Right hindlimb (tissue), 1 donor: ENCODE data around the gene RAPGEF5.

ENCODE experiments used
- DNase-seq: peaks from one replicate; pipeline ENCODE4 v3.0.0-alpha.2; 2018

RAPGEF5 gene, protein sequence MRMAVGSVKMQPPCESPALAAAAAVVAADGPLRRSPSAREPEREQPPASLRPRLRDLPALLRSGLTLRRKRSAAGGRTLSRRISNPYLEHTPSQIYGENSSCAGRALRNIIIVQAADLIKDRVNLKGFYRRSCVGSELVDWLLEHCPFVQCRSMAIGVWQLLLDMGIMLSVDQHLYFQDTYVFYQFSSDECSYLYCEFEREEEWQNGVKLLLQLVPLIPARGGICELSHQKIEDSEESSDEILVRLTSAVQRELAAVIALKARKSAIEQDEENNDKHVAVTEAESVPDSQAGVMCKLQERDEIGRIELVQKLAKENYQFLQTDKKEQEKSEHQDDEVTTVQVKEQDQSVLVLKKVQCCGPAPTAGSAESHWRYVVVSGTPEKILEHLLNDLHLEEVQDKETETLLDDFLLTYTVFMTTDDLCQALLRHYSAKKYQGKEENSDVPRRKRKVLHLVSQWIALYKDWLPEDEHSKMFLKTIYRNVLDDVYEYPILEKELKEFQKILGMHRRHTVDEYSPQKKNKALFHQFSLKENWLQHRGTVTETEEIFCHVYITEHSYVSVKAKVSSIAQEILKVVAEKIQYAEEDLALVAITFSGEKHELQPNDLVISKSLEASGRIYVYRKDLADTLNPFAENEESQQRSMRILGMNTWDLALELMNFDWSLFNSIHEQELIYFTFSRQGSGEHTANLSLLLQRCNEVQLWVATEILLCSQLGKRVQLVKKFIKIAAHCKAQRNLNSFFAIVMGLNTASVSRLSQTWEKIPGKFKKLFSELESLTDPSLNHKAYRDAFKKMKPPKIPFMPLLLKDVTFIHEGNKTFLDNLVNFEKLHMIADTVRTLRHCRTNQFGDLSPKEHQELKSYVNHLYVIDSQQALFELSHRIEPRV

DNA sequence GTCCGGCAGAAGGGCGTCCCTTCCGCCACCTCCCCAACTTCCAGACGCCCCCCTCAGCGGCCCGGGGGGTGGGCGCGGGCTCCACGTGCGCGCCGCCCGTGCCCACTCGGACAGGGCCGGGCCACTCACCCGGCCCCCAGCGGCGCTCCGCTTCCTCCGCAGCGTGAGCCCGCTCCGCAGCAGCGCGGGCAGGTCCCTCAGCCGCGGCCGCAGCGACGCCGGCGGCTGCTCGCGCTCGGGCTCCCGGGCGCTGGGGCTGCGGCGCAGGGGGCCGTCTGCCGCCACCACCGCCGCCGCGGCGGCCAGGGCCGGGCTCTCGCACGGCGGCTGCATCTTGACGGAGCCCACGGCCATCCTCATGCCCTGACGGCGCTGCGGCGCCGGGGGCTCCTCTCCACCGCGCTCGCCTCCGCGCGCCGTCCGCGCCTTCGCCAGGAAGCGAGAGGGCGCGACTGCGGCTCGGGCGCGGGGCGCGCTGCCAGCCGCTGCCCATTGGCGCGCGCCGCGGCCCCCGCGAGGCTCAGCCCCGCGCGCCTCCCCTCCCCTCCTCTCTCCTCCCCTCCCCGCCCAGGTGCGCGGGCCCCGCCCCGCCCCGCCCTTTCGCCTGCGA lies at the start of gene RAPGEF5:
Gene RAPGEF5 (minus strand): TSS at position 454 of the 610 bp plus-strand sequence. CDS start 94 bp downstream, at position 360.
- DNase-seq, result peak; percentile 31

DNA sequence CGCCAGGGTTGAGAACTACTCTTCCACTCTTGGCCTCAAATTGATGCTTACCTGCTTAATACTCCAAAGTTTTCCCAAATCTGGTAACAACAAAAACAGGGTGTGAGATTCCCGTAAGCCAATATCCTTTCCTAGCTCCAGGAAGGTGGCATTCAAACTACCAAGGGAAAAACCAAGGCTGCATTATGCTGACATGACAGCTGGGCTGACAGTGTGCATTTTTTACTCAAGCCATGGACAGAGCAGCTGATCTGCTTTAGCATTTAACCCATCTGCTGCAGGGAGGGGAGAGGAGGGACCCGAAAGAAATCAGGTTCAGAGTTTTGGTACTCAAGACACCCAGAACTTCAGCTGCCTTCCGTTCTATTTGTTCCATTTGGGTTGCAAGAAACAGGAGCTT lies 49.8 kb upstream of the RAPGEF5 start:
- DNase-seq, result no peak

DNA sequence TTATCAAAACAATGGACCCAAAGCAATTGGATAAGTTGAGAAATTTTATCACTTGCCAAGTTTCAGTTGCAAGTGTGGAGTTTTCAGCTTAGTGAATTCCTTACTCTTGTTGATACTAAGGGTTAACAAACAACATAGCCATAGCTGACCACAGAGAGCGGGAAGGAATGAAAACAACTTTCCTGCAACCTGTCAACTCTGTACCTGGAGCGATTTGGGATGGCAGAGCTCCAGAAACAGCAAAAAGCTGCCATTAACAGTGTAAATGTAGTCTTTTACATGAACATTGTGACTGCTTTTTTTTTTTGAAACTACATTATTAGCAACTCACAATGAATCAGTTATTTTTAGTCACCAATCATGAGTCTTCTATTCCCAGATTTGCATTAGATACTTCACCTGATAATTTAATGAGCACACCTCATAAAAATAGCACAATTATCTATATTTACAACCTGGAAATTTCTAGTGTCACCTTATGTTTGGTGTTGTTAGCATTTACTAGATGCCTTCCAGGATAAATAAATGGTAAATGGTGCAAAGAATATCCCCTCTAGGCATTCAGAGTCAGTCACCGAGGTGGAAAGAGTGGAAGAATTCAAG lies 47.6 kb upstream of the RAPGEF5 start:
- no peak for DNase-seq

DNA sequence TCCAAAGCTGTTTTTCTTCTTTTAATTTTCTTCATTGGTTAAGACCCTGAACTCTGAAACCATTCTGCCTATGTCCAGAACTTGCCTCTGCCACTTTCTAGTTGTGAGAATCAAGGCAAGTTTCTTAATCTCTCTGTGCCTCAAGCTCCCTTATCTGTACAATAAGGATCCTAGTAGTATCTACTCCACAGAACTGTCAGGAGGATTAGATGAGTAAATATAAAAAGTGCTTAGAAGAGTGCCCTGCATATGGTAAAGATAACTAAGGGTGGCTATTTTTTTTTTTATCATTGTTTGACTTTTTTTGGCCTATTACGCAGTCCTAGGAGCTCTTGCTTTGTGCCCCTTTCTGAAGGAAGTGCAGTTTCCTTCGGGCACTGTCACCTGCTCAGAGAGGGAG lies 46.4 kb upstream of the RAPGEF5 start:
- DNase-seq, result no peak

DNA sequence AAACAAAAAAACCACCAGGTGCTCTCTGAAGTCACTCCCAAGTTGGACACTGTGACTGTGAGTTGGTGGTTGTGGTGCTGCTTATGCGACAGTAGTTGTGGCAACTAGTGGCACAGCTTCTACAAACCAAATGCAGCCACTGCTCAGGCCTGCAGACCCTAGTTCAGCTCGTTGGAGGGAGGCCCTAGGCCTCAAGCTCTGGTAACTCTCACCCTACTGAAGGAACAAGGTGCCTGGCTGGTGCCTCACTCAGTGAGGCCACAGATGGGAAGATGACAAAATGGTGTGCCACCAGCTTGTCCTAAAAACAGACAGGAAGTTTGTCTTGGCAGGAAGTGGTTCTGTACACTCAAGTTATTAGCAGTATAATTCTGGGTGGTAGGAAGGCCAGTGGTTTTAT lies 45.3 kb upstream of the RAPGEF5 start:
- DNase-seq, result no peak

DNA sequence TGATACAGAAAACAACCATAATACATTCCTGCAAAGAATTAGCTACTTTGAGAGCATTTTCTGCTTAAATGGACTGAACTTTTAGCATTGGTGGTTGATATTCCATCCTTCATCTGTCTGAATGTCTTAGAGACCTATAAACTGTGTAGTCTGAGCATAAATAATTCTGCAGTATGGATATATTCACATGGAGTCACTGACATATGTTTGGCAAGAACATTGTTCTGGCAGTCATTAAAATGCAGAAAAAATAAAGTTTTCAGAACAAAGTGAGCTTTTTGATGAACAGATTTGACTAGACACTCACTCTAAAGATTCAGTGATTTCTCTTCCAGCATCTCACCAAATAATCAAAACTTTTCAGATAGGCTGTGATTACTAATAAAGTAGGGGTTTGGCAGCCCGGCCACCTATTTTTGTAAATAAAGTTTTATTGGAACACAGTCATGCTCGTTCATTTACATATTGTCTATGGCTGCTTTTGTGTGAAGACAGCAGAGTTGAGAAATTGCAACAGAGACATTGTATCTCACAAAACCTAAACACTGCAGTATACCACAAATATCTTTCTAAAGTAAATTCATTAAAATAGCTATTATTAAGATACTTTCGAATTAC lies 44.1 kb upstream of the RAPGEF5 start:
- no peak for DNase-seq

DNA sequence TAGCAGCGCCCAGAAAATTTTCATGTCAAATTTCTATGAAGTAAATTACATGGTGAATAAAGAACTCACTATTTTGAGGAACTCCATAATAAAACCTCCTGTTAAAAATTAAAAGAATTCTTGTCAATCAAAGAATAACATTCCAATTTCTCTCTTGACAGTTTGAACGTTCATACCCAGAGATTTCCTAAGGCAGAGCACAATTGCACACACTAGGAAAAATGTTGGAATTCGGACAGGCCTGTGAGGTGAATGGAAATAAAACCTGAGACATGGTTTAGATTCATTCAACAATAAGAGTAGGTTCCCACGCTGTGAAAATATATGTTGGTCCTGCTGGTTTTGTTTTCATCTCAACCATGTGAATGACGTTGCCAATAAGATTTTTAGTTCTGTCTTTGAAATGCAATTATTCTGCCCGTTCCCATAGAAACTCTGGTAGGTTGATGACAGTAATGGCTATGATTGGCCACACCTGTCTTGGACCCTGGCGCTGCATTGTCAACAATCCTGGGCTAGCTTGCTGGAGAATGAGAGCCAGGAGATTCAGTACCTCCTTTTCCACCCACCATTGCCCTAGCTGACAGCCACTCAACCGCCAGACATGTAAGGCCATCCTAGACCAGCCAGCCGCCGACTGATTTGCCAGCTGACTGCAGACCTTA lies 43.3 kb upstream of the RAPGEF5 start:
- no peak for DNase-seq

DNA sequence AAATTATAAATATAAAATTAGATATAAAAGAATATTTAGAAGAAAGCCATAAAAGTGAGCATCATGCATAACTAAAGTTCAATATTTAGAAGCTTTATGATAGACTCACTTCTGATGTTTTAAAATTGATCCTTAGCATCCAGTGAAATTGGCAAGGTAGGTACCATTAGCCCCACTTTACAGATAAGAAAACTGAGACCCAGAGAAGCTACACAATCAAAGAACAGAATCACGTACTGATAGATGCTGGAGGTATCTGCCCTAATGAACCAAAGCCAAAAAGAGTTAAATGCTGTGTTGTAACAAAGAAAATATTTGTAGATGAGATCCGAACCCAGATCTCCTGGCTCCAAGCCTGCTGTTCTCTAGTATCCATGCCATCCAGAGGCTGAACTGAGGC lies 42.6 kb upstream of the RAPGEF5 start:
- DNase-seq, result no peak

DNA sequence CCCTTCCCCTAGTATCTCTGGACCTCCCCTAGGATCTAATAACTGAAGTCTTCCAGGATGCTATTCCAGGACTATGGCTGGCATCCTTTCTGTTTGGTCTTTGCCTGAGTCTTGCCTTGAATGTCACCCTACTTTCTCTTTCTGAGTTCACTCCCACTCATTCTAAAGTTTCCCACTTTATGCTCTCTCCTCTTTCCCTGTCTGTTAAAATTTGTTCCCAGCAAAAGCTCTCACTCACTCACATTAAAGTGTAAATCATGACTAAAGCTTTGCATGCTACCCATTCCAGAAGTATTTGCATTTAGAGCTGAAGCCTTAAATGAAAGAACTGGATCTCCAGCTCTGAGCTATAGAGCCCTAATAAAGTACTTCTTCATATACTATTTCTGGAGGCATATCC lies 42.1 kb upstream of the RAPGEF5 start:
- DNase-seq, result no peak

DNA sequence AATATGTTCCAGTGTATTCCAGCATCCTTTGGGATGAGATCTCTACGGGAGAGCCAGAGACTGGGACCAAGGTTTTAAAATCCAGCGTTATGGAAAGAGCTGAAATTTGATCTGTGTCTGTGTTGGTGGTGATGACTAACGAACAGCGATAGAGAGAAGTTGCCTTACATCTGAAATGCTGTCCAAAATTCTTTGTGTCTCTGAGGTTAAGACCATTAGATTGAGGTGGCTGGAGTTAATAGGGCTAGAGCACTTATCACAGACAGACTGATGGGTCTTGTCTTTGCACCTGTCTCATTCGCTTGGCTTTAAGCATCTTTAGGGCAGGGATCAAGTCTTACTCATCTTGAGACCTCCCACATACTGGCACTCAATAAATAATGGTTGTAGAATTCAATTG lies 41.0 kb upstream of the RAPGEF5 start:
- DNase-seq, result no peak

DNA sequence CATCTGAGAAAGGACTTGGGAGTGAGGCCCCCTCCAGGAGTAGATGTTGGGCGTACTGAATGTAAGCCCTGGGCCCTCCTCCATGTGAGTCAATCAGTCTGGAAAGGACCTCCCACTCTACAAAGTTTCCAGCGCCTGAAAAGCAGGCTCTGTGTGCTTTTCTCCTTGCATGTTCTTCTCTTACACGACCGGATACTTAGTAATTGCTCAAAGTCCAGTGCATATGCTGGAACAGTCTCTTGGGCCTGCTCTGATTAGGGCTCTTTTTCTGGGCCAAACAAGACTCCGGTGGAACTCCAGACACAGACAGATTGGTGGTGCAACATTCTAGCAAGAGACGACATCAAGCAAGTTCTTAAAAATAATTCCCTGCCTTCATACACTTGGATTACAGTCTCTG lies 38.3 kb upstream of the RAPGEF5 start:
- DNase-seq, result no peak

DNA sequence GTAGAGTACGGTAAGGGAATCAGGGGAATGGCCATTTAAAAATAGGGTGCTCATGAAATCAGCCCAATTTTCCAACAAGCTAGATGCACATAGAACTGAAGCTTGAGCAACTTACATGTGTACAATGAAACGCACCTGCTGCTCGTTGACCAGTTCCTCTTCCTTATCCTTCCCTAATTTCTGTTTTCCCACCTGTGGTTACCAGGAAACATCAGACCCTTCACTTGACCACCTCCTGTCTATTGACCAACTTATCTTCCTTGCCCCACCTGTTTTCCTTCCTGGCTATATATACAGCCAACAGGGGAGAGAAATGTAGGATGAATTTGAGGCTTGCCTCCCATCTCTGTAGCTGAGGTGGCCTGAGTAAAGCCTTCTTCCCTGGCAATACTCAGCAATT lies 37.8 kb upstream of the RAPGEF5 start:
- no peak for DNase-seq

DNA sequence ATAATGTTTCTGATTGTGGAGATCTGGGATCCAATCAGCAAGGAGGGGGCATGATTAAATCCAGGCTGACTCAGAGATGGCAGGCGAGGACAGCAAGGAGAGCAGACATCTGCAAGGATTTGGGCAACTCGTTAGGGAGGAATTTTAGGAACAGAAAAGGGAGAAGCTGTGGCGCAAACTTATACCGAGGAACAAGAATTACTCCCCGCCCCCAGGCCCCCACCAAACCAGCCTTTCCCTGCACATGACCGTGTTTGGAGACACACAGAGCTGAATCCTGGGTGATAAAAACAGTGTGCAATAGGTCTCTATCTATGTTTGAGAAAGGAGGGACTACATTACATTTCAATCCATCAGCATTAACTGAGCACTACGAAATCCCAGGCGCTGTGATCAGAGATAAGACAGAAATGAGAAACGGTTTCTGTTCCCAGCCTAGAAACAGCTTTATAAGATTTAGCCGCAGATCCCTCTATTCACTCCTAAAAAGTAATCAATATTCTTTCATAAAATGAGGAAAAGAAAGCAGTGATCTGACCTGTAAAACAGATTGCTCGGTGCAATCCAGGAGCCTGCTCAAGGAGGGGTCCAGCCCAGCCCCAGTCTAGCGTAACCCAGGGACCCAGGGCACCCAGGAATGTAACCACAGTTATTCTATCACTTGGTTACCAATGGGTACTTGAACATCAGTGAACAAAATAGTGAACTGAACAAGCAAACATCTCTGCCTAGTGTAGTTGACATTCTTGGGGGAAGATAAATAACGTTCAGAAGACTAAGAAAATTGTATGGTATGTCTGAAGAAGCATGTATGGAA lies 37.2 kb upstream of the RAPGEF5 start:
- no peak for DNase-seq

DNA sequence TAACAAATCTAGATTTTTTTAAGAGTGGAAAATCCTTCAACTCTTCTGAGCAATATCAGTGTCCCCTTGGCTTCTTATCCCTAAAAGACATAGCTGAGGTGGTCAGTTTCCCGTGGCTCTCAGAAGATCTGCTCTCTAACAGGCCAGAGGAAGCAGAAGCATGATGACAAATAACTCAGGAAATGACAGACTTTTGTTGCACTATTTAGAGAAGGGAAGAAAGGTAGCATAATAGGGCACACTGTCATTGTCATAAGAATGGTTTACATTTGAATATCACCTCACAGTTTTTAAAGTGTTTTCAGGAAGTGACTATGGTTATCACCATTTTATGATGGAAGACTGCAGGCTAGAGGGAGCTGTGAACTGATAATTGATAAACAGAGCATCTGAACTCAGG lies 33.6 kb upstream of the RAPGEF5 start:
- DNase-seq, result no peak

DNA sequence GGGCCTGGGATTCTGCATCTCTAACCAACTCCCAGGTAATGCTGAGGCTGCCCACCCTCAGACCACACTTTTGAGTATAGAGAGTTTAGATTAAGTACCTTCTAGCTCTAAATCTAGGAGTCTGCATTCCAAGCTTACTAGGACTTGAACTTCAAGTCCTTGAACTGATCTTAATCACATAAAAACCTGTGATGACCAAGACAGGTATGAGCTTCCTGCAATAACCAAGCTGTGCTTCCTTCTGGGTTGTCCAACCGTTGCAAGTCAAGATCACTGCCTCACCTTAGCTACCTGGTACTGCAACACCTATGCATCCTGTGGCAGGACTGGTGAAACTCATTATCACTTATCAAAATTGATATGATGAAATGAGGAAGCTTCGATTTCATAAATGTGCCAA lies 32.9 kb upstream of the RAPGEF5 start:
- DNase-seq, result no peak

DNA sequence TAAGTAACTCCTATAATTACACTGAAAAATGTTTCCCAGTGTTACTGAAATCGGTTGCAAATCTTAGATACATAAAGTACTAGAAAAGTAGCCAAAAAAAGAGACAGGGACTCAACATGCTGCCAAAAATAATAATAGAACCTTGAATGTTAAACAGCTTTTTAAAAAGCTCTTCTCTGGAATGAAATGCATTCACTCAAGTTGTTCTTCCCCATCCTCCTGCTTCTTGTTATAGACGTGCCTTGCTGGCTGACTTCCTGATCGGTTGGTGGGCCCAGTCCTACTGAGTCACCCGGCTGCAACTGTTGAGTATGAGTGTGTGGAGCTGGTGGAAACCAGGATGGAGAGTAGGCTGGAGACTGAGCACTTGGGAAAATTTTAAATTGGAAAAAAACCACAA lies 30.6 kb upstream of the RAPGEF5 start:
- peak; percentile 61 for DNase-seq

DNA sequence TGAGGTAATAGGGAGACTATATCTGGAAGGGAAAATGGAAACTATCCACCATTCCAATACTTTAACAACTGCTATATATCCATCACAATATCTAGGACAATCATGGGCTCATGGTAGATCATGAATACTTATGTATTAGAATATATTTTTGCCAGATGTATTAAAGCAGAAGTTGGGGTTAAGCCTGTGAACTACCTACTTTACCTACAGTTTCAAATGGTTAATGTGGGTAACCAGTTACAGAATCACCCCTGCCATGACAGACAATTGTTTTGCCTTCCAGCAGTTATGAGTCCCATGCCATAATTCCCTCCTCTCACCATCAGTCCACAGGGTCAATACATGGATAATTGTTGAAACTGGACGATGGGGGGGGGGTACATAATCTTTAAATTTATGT lies 29.9 kb upstream of the RAPGEF5 start:
- DNase-seq, result no peak

DNA sequence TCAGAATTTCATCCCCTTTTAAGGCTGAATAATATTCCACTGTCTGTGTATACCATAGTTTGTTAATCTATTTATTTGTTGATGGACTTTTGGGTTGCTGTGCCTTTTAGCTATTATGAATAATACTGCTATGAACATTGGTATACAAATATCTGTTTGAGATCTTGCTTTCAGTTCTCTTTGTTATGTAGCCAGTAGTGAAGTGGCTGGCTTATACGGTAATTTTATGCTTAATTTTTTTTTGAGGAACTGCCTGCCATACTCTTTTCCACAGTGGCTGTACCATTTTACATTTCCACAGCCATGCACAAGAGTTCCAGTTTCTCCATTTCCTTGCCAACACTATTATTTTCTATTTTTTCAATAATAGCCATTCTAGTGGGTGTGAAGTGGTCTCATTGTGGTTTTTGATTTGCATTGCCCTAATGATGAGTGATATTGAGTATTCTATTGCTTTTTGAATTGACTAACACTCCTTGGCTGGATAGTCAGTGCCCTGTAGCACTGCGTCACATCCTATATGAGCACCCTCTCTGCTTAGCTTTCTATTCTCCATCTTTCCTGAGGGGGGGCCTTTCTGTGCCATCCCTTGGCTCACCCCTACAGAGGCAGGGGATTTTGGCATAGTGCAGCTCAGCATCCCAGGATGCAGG lies 29.4 kb upstream of the RAPGEF5 start:
- no peak for DNase-seq

DNA sequence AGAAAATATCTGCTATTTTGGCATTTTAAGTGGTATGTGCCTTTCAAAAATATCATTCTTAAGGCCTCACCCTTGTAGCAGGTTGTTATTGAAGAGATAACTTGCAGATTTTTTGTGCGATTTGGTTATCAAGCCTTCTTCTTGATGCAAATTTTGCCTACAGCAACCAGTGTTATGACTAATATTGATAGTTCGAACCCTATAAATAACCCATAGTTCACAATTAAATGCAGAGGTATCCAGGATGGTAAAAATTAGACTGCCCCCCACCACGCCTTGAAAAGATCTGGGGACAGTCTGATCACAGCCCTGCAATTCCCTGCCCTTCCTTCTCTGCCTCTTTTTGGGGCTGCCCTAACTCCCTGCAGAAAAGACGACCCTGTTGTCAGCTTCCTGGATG lies 28.4 kb upstream of the RAPGEF5 start:
- DNase-seq, result no peak

DNA sequence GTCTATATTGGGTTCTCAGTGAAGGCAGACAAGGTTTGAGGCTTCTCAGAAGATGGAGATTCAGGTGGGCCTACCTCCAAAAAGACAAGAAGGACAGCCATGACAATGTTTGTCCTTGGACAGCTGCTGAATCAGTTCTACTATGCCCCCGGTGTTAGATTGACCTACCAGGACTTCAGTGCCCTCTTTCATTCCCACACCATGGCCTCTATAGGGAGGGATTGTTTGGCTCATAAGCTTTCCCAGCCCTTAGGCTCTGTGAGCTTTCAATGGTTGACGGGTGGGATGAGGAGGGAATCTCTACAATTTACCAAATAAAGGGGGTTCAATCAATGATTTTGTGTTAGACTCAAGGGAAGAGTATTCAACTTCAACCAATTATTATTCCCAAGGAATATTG lies 23.4 kb upstream of the RAPGEF5 start:
- no peak for DNase-seq
